Astrocyte (in vitro differentiated cells and primary cell): ENCODE data around the gene EPHB1. TPM values are rescaled to one million over a fixed set of nuclear protein-coding genes. Genes with fewer than 3 reads are reported as not detected.

ENCODE experiments used
- DNase-seq: peaks from one replicate; pipeline ENCODE4 v3.0.0-alpha.2; 2010; ENCODE audit warnings: low read depth
- FAIRE-seq: peaks from 2 replicates; lab custom pipeline; 2011; peaks lifted over from hg19 to GRCh38; lab: Jason Lieb, UNC
- H2AFZ ChIP-seq: 2 replicates; pipeline ENCODE4 v1.6.0; 2012; ENCODE audit warnings: low read depth, low read length, inconsistent platforms
- H3K27ac ChIP-seq: 2 replicates; pipeline ENCODE4 v1.5.1; 2011; ENCODE audit warnings: low read depth, low read length, inconsistent platforms
- H3K27me3 ChIP-seq: 2 replicates; pipeline ENCODE4 v1.6.0; 2011; ENCODE audit warnings: low read length, inconsistent platforms; ENCODE audit not compliant: insufficient read depth
- H3K36me3 ChIP-seq: 2 replicates; pipeline ENCODE4 v1.5.1; 2011; ENCODE audit warnings: low read length, inconsistent platforms; ENCODE audit not compliant: insufficient read depth
- H3K4me1 ChIP-seq: 2 replicates; pipeline ENCODE4 v1.5.1; 2011; ENCODE audit warnings: low read length, inconsistent platforms; ENCODE audit not compliant: insufficient read depth
- H3K4me2 ChIP-seq: 2 replicates; pipeline ENCODE4 v1.6.0; 2012; ENCODE audit warnings: low read length, inconsistent platforms
- H3K4me3 ChIP-seq: 2 replicates; pipeline ENCODE4 v1.5.1; 2011; ENCODE audit warnings: low read depth, mild to moderate bottlenecking, low read length, inconsistent platforms; ENCODE audit not compliant: insufficient read depth
- H3K79me2 ChIP-seq: 2 replicates; pipeline ENCODE4 v1.6.0; 2012; ENCODE audit warnings: mild to moderate bottlenecking, low read length, inconsistent platforms; ENCODE audit not compliant: insufficient read depth
- H3K9ac ChIP-seq: 2 replicates; pipeline ENCODE4 v1.6.0; 2012; ENCODE audit warnings: mild to moderate bottlenecking, low read length, inconsistent platforms
- H3K9me3 ChIP-seq: 2 replicates; pipeline ENCODE4 v1.5.1; 2012; ENCODE audit warnings: low read depth, mild to moderate bottlenecking, low read length, inconsistent platforms; ENCODE audit not compliant: insufficient read depth
- H4K20me1 ChIP-seq: 2 replicates; pipeline ENCODE4 v1.6.0; 2012; ENCODE audit warnings: low read length, inconsistent platforms; ENCODE audit not compliant: insufficient read depth
- H3K27ac Mint-ChIP-seq: one replicate; pipeline ENCODE4 v1.8.0; 2021; ENCODE audit warnings: mild to moderate bottlenecking, mixed read lengths; ENCODE audit not compliant: unreplicated experiment
- H3K27me3 Mint-ChIP-seq: one replicate; pipeline ENCODE4 v1.8.0; 2021; ENCODE audit warnings: low read depth, mixed read lengths; ENCODE audit not compliant: unreplicated experiment
- H3K36me3 Mint-ChIP-seq: one replicate; pipeline ENCODE4 v1.8.0; 2021; ENCODE audit warnings: low read depth, mixed read lengths; ENCODE audit not compliant: unreplicated experiment
- H3K4me1 Mint-ChIP-seq: one replicate; pipeline ENCODE4 v1.8.0; 2021; ENCODE audit warnings: low read depth, mixed read lengths; ENCODE audit not compliant: unreplicated experiment
- H3K4me3 Mint-ChIP-seq: one replicate; pipeline ENCODE4 v1.8.0; 2021; ENCODE audit warnings: mild to moderate bottlenecking, moderate library complexity, mixed read lengths; ENCODE audit not compliant: unreplicated experiment
- H3K9me3 Mint-ChIP-seq: one replicate; pipeline ENCODE4 v1.8.0; 2021; ENCODE audit warnings: mild to moderate bottlenecking, mixed read lengths; ENCODE audit not compliant: unreplicated experiment
- EZH2 ChIP-seq: IDR thresholded peaks from 2 replicates; pipeline ENCODE4 v1.6.1; 2012; ENCODE audit warnings: mild to moderate bottlenecking, low read length, inconsistent platforms; ENCODE audit not compliant: insufficient read depth
- total RNA-seq: library from RNA; stranded (reverse); gene quantifications from 2 replicates; pipeline ENCODE4 v1.2.1, GENCODE V29; 2021
- TF ChIP-seq, protein P1 (sequence below): IDR thresholded peaks from 2 replicates; pipeline ENCODE4 v1.5.1; 2011; ENCODE audit warnings: low read depth, mild to moderate bottlenecking, inconsistent platforms, low read length, moderate library complexity; ENCODE audit not compliant: insufficient read depth

The EPHB1 gene
- total RNA-seq, 1 donor from 2014 or later: 4.1 TPM

DNA sequence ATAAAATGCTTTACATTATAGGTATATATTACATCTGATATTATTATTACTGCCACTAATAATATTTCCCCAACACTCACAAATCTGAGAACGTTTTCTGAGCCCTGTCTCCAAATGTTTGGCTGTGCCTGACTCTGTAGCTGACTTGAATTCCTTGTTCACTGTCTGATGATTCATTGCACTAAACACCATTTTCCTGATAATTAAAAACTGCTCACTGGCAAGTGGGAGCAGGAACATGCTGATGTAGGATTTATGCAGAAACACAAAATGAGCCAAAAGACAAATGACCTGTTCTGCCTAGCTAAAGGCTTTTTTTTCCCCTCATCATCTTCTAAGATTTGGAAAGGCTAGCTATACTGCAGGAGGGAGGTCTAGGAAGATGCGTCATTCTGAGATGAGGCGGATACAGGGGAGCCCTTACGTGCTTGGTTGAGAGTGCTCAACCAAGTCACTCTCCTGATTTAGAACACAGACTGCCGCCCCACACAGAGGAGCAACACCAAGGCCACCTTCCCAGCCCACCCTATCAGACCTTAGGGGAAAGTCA, 380.7 kb downstream of the EPHB1 start:
- no peaks in the 10 kb centered on the region for H3K79me2 ChIP-seq
- no peaks in the 10 kb centered on the region for H3K4me1 ChIP-seq
- Mint-ChIP-seq H3K9me3 (peaks cover 8% of the 10 kb centered on the region), H3K36me3 (no peaks in the 10 kb centered on the region), H3K4me1 (peaks cover 3% of the 10 kb centered on the region), H3K27me3 (peaks cover 5% of the 10 kb centered on the region), H3K27ac (no peak overlapping the region), H3K4me3 (no peak overlapping the region)
- H3K4me2 ChIP-seq: no peak overlapping the region
- DNase-seq: no peak
- H3K27me3 ChIP-seq: no peaks in the 10 kb centered on the region
- no peak overlapping the region for H3K4me3 ChIP-seq
- no peak overlapping the region for H3K27ac ChIP-seq
- no peak overlapping the region for H2AFZ ChIP-seq
- no peaks in the 10 kb centered on the region for H3K9me3 ChIP-seq
- H3K9ac ChIP-seq: no peak overlapping the region
- TF ChIP-seq, protein P1, sequence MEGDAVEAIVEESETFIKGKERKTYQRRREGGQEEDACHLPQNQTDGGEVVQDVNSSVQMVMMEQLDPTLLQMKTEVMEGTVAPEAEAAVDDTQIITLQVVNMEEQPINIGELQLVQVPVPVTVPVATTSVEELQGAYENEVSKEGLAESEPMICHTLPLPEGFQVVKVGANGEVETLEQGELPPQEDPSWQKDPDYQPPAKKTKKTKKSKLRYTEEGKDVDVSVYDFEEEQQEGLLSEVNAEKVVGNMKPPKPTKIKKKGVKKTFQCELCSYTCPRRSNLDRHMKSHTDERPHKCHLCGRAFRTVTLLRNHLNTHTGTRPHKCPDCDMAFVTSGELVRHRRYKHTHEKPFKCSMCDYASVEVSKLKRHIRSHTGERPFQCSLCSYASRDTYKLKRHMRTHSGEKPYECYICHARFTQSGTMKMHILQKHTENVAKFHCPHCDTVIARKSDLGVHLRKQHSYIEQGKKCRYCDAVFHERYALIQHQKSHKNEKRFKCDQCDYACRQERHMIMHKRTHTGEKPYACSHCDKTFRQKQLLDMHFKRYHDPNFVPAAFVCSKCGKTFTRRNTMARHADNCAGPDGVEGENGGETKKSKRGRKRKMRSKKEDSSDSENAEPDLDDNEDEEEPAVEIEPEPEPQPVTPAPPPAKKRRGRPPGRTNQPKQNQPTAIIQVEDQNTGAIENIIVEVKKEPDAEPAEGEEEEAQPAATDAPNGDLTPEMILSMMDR: no peak
- TF ChIP-seq EZH2: no peak
- H4K20me1 ChIP-seq: no peaks in the 10 kb centered on the region
- no peaks in the 10 kb centered on the region for H3K36me3 ChIP-seq
- no peak for FAIRE-seq

- H3K4me1 ChIP-seq: no peaks in the 10 kb centered on the region
- H3K27ac Mint-ChIP-seq: no peak overlapping the region
- TF ChIP-seq EZH2: no peak
- TF ChIP-seq, protein P1: no peak
- no peaks in the 10 kb centered on the region for H3K9me3 ChIP-seq
- peaks cover 8% of the 10 kb centered on the region for H3K9me3 Mint-ChIP-seq
- H3K27me3 Mint-ChIP-seq: peaks cover 4% of the 10 kb centered on the region
- H3K36me3 Mint-ChIP-seq: no peaks in the 10 kb centered on the region
- no peak overlapping the region for H3K4me3 ChIP-seq
- DNase-seq: no peak
- no peaks in the 10 kb centered on the region for H3K27me3 ChIP-seq
- H4K20me1 ChIP-seq: no peaks in the 10 kb centered on the region
- no peaks in the 10 kb centered on the region for H3K36me3 ChIP-seq
- peaks cover 3% of the 10 kb centered on the region for H3K4me1 Mint-ChIP-seq
- no peak overlapping the region for H3K9ac ChIP-seq
- H3K4me3 Mint-ChIP-seq: no peak overlapping the region
- no peak overlapping the region for H3K27ac ChIP-seq
- H3K4me2 ChIP-seq: no peak overlapping the region
- no peak overlapping the region for H2AFZ ChIP-seq
- H3K79me2 ChIP-seq: no peaks in the 10 kb centered on the region
- no peak for FAIRE-seq
Observed at GRCh38 chr3:135176881-135177280, 381.8 kb downstream of the EPHB1 start.

GRCh38 chr3:135178566-135178965, 383.5 kb downstream of the EPHB1 start:
- no peak for DNase-seq
- TF ChIP-seq, protein P1: no peak
- TF ChIP-seq EZH2: no peak
- no peaks in the 10 kb centered on the region for H3K36me3 ChIP-seq
- no peak overlapping the region for H3K27ac ChIP-seq
- H3K4me3 Mint-ChIP-seq: no peak overlapping the region
- peaks cover 6% of the 10 kb centered on the region for H3K9me3 Mint-ChIP-seq
- H3K27me3 Mint-ChIP-seq: peaks cover 8% of the 10 kb centered on the region
- no peaks in the 10 kb centered on the region for H3K36me3 Mint-ChIP-seq
- no peaks in the 10 kb centered on the region for H3K4me1 ChIP-seq
- no peak overlapping the region for H2AFZ ChIP-seq
- no peak overlapping the region for H3K4me3 ChIP-seq
- H3K27me3 ChIP-seq: no peaks in the 10 kb centered on the region
- H3K9me3 ChIP-seq: no peaks in the 10 kb centered on the region
- H3K4me1 Mint-ChIP-seq: peaks cover 3% of the 10 kb centered on the region
- FAIRE-seq: no peak
- no peak overlapping the region for H3K4me2 ChIP-seq
- H3K9ac ChIP-seq: no peak overlapping the region
- no peak overlapping the region for H3K27ac Mint-ChIP-seq
- no peaks in the 10 kb centered on the region for H3K79me2 ChIP-seq
- H4K20me1 ChIP-seq: no peaks in the 10 kb centered on the region
